Liver (tissue), 9 donors: ENCODE measurements around the gene TRIO. TPM values are rescaled to one million over a fixed set of nuclear protein-coding genes. Genes with fewer than 3 reads are reported as not detected.

Experiments used
- DNase-seq: peaks from one replicate; pipeline ENCODE4 v3.0.0-alpha.2; 2017; ENCODE audit warnings: low spot score
- H3K27ac ChIP-seq, 2 donors: one replicate each; pipeline ENCODE4 v1.7.0; 2013; ENCODE audit warnings: inconsistent platforms in 2 of 2, low read length in 2 of 2, control low read depth in 1 of 2, low read depth in 1 of 2, mild to moderate bottlenecking in 1 of 2
- H3K27me3 ChIP-seq, 4 donors: one replicate each; pipeline versions ENCODE4 v1.6.1 to v1.7.0; 2013; ENCODE audit warnings: low read length in 3 of 4, inconsistent platforms in 1 of 4, mild to moderate bottlenecking in 1 of 4, moderate library complexity in 1 of 4; ENCODE audit not compliant: control insufficient read depth in 4 of 4, insufficient read depth in 4 of 4
- H3K36me3 ChIP-seq, 4 donors: one replicate each; pipeline versions ENCODE4 v1.6.1 to v1.7.0; 2013; ENCODE audit warnings: low read length in 3 of 4, mild to moderate bottlenecking in 3 of 4, low read depth in 1 of 4, moderate library complexity in 1 of 4; ENCODE audit not compliant: control insufficient read depth in 4 of 4, insufficient read depth in 3 of 4
- H3K4me1 ChIP-seq, 4 donors: one replicate each; pipeline versions ENCODE4 v1.6.1 to v1.7.0; 2013; ENCODE audit warnings: low read length in 3 of 4, mild to moderate bottlenecking in 3 of 4, moderate library complexity in 1 of 4; ENCODE audit not compliant: control insufficient read depth in 4 of 4, insufficient read depth in 4 of 4
- H3K4me3 ChIP-seq, 3 donors: one replicate each; pipeline versions ENCODE4 v1.6.1 to v1.7.0; 2013; ENCODE audit warnings: low read length in 3 of 3, control low read depth in 1 of 3, low read depth in 1 of 3, mild to moderate bottlenecking in 1 of 3
- H3K9ac ChIP-seq, 2 donors: one replicate each; pipeline ENCODE4 v1.7.0; 2013; ENCODE audit warnings: low read length in 2 of 2, mild to moderate bottlenecking in 2 of 2, moderate library complexity in 2 of 2, control low read depth in 1 of 2, low read depth in 1 of 2
- H3K9me3 ChIP-seq, 4 donors: one replicate each; pipeline versions ENCODE4 v1.6.1 to v1.7.0; 2013; ENCODE audit warnings: low read length in 3 of 4; ENCODE audit not compliant: control insufficient read depth in 4 of 4
- ATF3 ChIP-seq: IDR thresholded peaks from 2 replicates; pipeline ENCODE4 v1.6.1; 2016; ENCODE audit warnings: antibody characterized with exemption
- EGR1 ChIP-seq, 2 donors: IDR thresholded peaks; 2 replicates each; pipeline ENCODE4 v1.6.1; 2016 to 2018; ENCODE audit warnings: antibody characterized with exemption in 2 of 2, low read depth in 2 of 2
- FOXA1 ChIP-seq: IDR thresholded peaks from 2 replicates; pipeline ENCODE4 v1.6.1; 2016; ENCODE audit warnings: antibody characterized with exemption
- FOXA2 ChIP-seq: IDR thresholded peaks from 2 replicates; pipeline ENCODE4 v1.6.1; 2016; ENCODE audit warnings: antibody characterized with exemption
- JUND ChIP-seq, 2 donors: IDR thresholded peaks; 2 replicates each; pipeline ENCODE4 v1.6.1; 2016; ENCODE audit warnings: antibody characterized with exemption in 2 of 2
- NR2F2 ChIP-seq: IDR thresholded peaks from 2 replicates; pipeline ENCODE4 v1.6.1; 2016; ENCODE audit warnings: antibody characterized with exemption
- RAD21 ChIP-seq, 2 donors: IDR thresholded peaks; 2 replicates each; pipeline ENCODE4 v1.6.1; 2016; ENCODE audit warnings: antibody characterized with exemption in 2 of 2, mild to moderate bottlenecking in 2 of 2
- RXRA ChIP-seq, 2 donors: IDR thresholded peaks; 2 replicates each; pipeline ENCODE4 v1.6.1; 2017 to 2018; ENCODE audit warnings: antibody characterized with exemption in 2 of 2, mild to moderate bottlenecking in 1 of 2
- SP1 ChIP-seq: IDR thresholded peaks from 2 replicates; pipeline ENCODE4 v1.6.1; 2018; ENCODE audit warnings: antibody characterized with exemption, mild to moderate bottlenecking
- TAF1 ChIP-seq: conservative IDR thresholded peaks from 2 replicates; pipeline ENCODE4 v1.6.1; 2016; ENCODE audit warnings: antibody characterized with exemption, mild to moderate bottlenecking
- WGBS: extraction: QIAGEN DNeasy Blood & Tissue Kit; methylation state at CpG from one replicate; pipeline ENCODE4 v1.1.7; 2013; 5-methylcytosine and 5-hydroxymethylcytosine counted together
- polyA plus RNA-seq, 2 donors: library from polyadenylated mRNA; stranded (reverse) in 1 of 2; unstranded in 1 of 2; fragments of 200-250 nt in 1 of 2; fragments of >200 nt in 1 of 2; fragmentation: Nextera tagmentation in 1 of 2; extraction: Ambion mirVana in 1 of 2; gene quantifications; one replicate each; pipeline versions ENCODE4 v1.2.1 to v1.2.3, GENCODE V29; 2013 to 2015
- total RNA-seq, 2 donors: library from RNA; depleted of rRNA; stranded (reverse); fragments of >200 nt; gene quantifications; one replicate each; pipeline ENCODE4 v1.2.3, GENCODE V29; 2014
- TF ChIP-seq, protein P1 (sequence below): IDR thresholded peaks from 2 replicates; pipeline ENCODE4 v1.6.1; 2016; ENCODE audit warnings: antibody characterized with exemption
- TF ChIP-seq, protein P2 (sequence below): fragments of 150-350 bp; IDR thresholded peaks from 2 replicates; pipeline ENCODE4 v1.5.1; 2017; ENCODE audit warnings: improper control_type of control experiment, low read depth, low read length; ENCODE audit not compliant: missing input control
- TF ChIP-seq, protein P3 (sequence below): IDR thresholded peaks from 2 replicates; pipeline ENCODE4 v1.6.1; 2016; ENCODE audit warnings: antibody characterized with exemption
- donor health status: healthy.
- donor health status: healthy.
- donor health status: healthy.
- donor health status: healthy.
- donor health status: healthy.

The TRIO gene
- total and polyA plus RNA-seq, 4 donors, result 8.5 to 86.2 (median 16.0) TPM

GRCh38 chr5:14306329-14306815, 163.2 kb downstream of the TRIO start (continued):
- TF ChIP-seq, protein P1, sequence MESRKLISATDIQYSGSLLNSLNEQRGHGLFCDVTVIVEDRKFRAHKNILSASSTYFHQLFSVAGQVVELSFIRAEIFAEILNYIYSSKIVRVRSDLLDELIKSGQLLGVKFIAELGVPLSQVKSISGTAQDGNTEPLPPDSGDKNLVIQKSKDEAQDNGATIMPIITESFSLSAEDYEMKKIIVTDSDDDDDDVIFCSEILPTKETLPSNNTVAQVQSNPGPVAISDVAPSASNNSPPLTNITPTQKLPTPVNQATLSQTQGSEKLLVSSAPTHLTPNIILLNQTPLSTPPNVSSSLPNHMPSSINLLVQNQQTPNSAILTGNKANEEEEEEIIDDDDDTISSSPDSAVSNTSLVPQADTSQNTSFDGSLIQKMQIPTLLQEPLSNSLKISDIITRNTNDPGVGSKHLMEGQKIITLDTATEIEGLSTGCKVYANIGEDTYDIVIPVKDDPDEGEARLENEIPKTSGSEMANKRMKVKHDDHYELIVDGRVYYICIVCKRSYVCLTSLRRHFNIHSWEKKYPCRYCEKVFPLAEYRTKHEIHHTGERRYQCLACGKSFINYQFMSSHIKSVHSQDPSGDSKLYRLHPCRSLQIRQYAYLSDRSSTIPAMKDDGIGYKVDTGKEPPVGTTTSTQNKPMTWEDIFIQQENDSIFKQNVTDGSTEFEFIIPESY, result no peak

DNA sequence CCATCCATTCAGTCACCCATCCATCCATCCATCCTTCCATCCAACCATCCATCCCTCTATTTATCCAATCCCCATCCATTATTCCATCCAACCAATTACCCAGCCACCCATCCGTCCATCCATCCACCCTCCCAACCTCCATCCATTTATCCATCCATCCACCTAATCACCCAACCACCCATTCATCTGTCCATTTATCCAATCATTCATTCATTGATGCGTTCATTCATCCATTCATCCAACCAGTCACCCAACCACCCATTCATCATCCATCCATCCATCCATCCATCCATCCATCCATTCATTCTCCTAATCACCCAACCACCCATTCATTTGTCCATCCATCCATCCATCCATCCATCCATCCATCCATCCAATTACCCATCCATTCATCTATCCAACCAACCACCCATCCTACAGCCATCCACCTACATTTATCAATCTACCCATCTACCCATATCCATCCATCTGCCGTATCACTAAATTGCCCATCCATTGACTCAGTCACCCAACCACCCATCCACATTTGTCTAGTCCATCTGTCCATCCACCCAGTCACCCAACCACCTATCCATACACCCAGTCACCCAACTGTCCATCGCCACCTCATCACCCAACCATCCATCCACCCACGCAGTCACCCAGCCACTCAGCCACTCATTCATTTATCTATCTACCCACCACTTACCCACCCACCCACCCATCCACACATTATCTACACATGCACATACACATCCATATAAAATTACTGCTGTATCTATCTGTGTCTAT, 165.4 kb downstream of the TRIO start:
- H3K4me3 ChIP-seq, result no peak overlapping the region
- peaks cover 6 to 34% (median 14%) of the 10 kb centered on the region in 4 donors for H3K36me3 ChIP-seq
- no peaks in the 10 kb centered on the region for H3K27me3 ChIP-seq
- H3K4me1 ChIP-seq, result no peaks in the 10 kb centered on the region
- H3K27ac ChIP-seq, result no peak overlapping the region
- TF ChIP-seq, protein P2, sequence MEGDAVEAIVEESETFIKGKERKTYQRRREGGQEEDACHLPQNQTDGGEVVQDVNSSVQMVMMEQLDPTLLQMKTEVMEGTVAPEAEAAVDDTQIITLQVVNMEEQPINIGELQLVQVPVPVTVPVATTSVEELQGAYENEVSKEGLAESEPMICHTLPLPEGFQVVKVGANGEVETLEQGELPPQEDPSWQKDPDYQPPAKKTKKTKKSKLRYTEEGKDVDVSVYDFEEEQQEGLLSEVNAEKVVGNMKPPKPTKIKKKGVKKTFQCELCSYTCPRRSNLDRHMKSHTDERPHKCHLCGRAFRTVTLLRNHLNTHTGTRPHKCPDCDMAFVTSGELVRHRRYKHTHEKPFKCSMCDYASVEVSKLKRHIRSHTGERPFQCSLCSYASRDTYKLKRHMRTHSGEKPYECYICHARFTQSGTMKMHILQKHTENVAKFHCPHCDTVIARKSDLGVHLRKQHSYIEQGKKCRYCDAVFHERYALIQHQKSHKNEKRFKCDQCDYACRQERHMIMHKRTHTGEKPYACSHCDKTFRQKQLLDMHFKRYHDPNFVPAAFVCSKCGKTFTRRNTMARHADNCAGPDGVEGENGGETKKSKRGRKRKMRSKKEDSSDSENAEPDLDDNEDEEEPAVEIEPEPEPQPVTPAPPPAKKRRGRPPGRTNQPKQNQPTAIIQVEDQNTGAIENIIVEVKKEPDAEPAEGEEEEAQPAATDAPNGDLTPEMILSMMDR, result no peak
- TF ChIP-seq NR2F2, result no peak
- TF ChIP-seq ATF3, result no peak
- no peak for TF ChIP-seq TAF1
- no peak for TF ChIP-seq JUND (IDR thresholded peaks at IDR 0.05)
- TF ChIP-seq, protein P3, sequence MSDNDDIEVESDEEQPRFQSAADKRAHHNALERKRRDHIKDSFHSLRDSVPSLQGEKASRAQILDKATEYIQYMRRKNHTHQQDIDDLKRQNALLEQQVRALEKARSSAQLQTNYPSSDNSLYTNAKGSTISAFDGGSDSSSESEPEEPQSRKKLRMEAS, result no peak
- no peak for TF ChIP-seq FOXA1
- H3K9ac ChIP-seq, result no peak overlapping the region
- H3K9me3 ChIP-seq, result no peaks in the 10 kb centered on the region
- DNase-seq, result no peak
- WGBS, result 98% methylated on average over 5 of the region's 5 CpGs

DNA sequence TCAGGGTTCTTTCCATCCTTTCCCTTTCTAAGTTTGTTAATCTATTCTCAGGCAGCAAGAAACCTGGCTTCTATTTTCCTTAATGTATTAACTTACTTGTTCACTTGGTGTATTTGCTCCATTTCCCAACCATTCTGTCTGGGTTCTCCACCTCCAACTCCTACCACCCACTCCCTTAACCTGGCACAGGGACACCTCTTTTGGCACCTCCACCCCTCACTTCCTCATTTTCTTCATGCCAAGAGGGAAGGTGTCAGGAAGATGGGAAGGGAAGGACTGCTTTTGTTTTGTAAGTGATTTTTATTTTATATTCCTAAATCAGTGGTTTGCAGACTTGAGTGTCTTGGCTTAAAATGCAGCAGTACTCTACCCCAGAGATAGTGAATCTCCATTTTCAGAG, 166.1 kb downstream of the TRIO start:
- TF ChIP-seq FOXA2, result no peak
- Histone ChIP-seq H3K36me3 (peaks cover 5 to 36% (median 11%) of the 10 kb centered on the region in 4 donors), H3K27ac (no peak overlapping the region), H3K4me1 (no peaks in the 10 kb centered on the region), H3K9ac (no peak overlapping the region), H3K4me3 (no peak overlapping the region), H3K9me3 (no peaks in the 10 kb centered on the region), H3K27me3 (no peaks in the 10 kb centered on the region)
- no peak for DNase-seq

- H3K4me3 ChIP-seq, result no peak overlapping the region
- no peaks in the 10 kb centered on the region for H3K4me1 ChIP-seq
- no peak overlapping the region for H3K27ac ChIP-seq
- TF ChIP-seq EGR1 (IDR thresholded peaks at IDR 0.05; ENCODE audit: low read depth in 2 of 2) (no peak), FOXA1 (no peak), RXRA (IDR thresholded peaks at IDR 0.05) (no peak), RAD21 (IDR thresholded peaks at IDR 0.05) (no peak), NR2F2 (no peak), SP1 (no peak), ATF3 (no peak)
- H3K27me3 ChIP-seq, result no peaks in the 10 kb centered on the region
- WGBS, result 85% methylated on average over 8 of the region's 8 CpGs
- peaks cover 5 to 28% (median 9%) of the 10 kb centered on the region in 4 donors for H3K36me3 ChIP-seq
- no peak for DNase-seq
- no peaks in the 10 kb centered on the region for H3K9me3 ChIP-seq
- H3K9ac ChIP-seq, result no peak overlapping the region
These were observed 166.9 kb downstream of the TRIO start for GRCh38 chr5:14309878-14310531.
